Activated CD8-positive, alpha-beta T cell treated with anti-CD3 and anti-CD28 coated beads for 36 hours (primary cell): ENCODE measurements around the gene MATR3. TPM values are rescaled to one million over a fixed set of nuclear protein-coding genes. Genes with fewer than 3 reads are reported as not detected.
A peak's percentile ranks its signal among the peaks of the same experiment; 100 is the strongest.

Experiments used
- ATAC-seq: fragments of 200-7000 bp; cut with Tn5 transposase; one replicate; pipeline ENCODE4 v1.10.0; 2021; ENCODE audit warnings: mild to moderate bottlenecking, moderate library complexity
- CTCF ChIA-PET: fragments of 350-600 bp; sonication (Branson Sonifier 250); formaldehyde crosslinking; loops from one replicate; lab custom pipeline; 2021; ENCODE audit warnings: antibody characterized with exemption; lab: Charles Lee
- POLR2A ChIA-PET: fragments of 350-600 bp; sonication (Branson Sonifier 250); formaldehyde crosslinking; loops from one replicate; lab custom pipeline; 2021; ENCODE audit warnings: antibody characterized with exemption; lab: Charles Lee
- DNase-seq: peaks from one replicate; pipeline ENCODE4 v3.0.0-alpha.2; 2020
- H3K27ac Mint-ChIP-seq: one replicate; pipeline ENCODE4 v1.8.0; 2021; ENCODE audit warnings: mild to moderate bottlenecking, mixed read lengths
- H3K27me3 Mint-ChIP-seq: one replicate; pipeline ENCODE4 v1.8.0; 2021; ENCODE audit warnings: mixed read lengths
- H3K36me3 Mint-ChIP-seq: one replicate; pipeline ENCODE4 v1.8.0; 2021; ENCODE audit warnings: low read depth, mixed read lengths
- H3K4me1 Mint-ChIP-seq: one replicate; pipeline ENCODE4 v1.8.0; 2021; ENCODE audit warnings: low read depth, mixed read lengths
- H3K4me3 Mint-ChIP-seq: one replicate; pipeline ENCODE4 v1.8.0; 2021; ENCODE audit warnings: mild to moderate bottlenecking, moderate library complexity, mixed read lengths
- H3K9me3 Mint-ChIP-seq: one replicate; pipeline ENCODE4 v1.8.0; 2021; ENCODE audit warnings: mixed read lengths
- intact Hi-C: fragments of 100-400 bp; cut with micrococcal nuclease; formaldehyde crosslinking; loops from one replicate; pipeline ENCODE4 v1.10.0; 2022
- total RNA-seq, 2 experiments: library from RNA; stranded (reverse); gene quantifications; one replicate each; pipeline ENCODE4 v1.2.3, GENCODE V29; 2021
- TF ChIP-seq, protein P1 (sequence below): fragments of 200-600 bp; IDR thresholded peaks from one replicate; pipeline ENCODE4 v1.8.0; 2022; ENCODE audit warnings: antibody characterized with exemption, mild to moderate bottlenecking

The MATR3 gene
- total RNA-seq, 2 experiments from 2014 or later, result 181 to 209 TPM

DNA sequence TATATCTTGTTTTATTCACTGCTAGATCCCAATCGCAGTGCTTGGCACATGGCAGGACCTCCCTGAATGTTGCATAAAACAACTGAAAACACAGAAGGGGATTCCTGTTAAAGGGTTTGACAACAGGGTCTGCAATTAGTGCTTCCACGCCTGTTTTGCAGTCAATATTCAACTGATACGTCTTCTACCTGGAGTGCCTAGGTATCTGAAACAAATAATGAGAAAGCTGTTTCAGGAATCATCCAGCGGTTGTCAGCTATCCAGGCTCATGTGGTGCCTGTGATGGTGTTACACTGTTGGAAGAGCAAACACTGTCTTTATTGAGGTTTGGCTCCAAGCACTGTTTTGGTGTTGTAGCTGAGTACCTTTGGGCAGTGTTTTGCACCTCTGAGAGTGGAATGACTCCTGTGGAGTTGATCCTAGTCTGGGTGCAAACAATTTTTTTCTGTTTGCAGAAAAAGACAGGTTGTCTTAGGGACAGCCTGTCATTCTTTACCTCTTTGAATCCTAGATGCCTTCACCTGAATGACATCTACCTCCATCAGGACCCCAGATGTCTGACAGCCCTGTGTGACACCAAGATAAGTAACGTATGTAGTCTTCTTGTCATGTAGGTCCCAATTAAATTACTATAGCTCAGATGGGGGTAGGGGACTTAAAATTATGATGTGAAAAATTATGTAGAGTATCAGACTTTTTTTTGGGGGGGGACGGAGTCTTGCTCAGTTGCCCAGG lies 14.8 kb upstream of the MATR3 start:
- peak overlapping the region; percentile 97 for H3K4me3 Mint-ChIP-seq
- TF ChIP-seq, protein P1, sequence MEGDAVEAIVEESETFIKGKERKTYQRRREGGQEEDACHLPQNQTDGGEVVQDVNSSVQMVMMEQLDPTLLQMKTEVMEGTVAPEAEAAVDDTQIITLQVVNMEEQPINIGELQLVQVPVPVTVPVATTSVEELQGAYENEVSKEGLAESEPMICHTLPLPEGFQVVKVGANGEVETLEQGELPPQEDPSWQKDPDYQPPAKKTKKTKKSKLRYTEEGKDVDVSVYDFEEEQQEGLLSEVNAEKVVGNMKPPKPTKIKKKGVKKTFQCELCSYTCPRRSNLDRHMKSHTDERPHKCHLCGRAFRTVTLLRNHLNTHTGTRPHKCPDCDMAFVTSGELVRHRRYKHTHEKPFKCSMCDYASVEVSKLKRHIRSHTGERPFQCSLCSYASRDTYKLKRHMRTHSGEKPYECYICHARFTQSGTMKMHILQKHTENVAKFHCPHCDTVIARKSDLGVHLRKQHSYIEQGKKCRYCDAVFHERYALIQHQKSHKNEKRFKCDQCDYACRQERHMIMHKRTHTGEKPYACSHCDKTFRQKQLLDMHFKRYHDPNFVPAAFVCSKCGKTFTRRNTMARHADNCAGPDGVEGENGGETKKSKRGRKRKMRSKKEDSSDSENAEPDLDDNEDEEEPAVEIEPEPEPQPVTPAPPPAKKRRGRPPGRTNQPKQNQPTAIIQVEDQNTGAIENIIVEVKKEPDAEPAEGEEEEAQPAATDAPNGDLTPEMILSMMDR, result no peak
- peaks cover 84% of the 10 kb centered on the region for H3K36me3 Mint-ChIP-seq
- CTCF ChIA-PET, result interaction anchor here (0.6 kb wide), 1 partner anchor 764 kb away, joined by 3 read pairs; no protein-coding TSS in a partner anchor
- ATAC-seq (no peak), DNase-seq (no peak)
- H3K9me3 Mint-ChIP-seq, result no peaks in the 10 kb centered on the region
- intact Hi-C loops, result no loop called here
- peak overlapping the region; percentile 36 for H3K27ac Mint-ChIP-seq
- POLR2A ChIA-PET, result interaction anchor here (1.3 to 18.0 kb wide), 3 partner anchors 20 to 63 kb away, joined by 4 to 384 read pairs (median 5); partner anchors contain the start of genes MATR3 and PAIP2
- peaks cover 51% of the 10 kb centered on the region for H3K4me1 Mint-ChIP-seq
- H3K27me3 Mint-ChIP-seq, result no peaks in the 10 kb centered on the region

DNA sequence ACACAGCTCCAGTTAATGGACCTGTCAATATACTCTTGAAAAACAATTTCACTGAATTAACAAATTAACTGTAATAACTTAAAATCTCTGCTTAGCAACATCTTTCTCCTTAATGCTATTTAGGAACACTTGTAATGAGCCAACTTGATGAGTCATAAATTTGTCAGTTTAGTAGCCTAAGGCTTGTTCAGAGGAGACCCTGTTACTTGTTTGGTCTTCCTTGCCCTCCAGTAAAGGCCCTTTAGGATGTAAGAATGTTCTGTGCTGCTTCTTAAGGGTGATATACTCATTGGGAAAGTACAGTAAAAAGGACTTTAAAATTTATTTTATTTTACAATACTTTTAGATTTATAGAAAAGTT lies 11.4 kb upstream of the MATR3 start:
- H3K27me3 Mint-ChIP-seq, result no peaks in the 10 kb centered on the region
- H3K36me3 Mint-ChIP-seq, result peaks cover 76% of the 10 kb centered on the region
- H3K27ac Mint-ChIP-seq, result no peak overlapping the region
- H3K4me3 Mint-ChIP-seq, result no peak overlapping the region
- CTCF ChIA-PET, result no interaction called here
- ATAC-seq, result no peak
- TF ChIP-seq, protein P1, result no peak
- peaks cover 40% of the 10 kb centered on the region for H3K4me1 Mint-ChIP-seq
- intact Hi-C loops, result loop anchor here (10.0 kb wide), 1 partner anchor 313 kb away; no protein-coding TSS in a partner anchor
- DNase-seq, result no peak
- no peaks in the 10 kb centered on the region for H3K9me3 Mint-ChIP-seq
- POLR2A ChIA-PET, result interaction anchor here (18.0 kb wide), 1 partner anchor 16 kb away, joined by 384 read pairs; the partner anchor contains the start of gene MATR3

DNA sequence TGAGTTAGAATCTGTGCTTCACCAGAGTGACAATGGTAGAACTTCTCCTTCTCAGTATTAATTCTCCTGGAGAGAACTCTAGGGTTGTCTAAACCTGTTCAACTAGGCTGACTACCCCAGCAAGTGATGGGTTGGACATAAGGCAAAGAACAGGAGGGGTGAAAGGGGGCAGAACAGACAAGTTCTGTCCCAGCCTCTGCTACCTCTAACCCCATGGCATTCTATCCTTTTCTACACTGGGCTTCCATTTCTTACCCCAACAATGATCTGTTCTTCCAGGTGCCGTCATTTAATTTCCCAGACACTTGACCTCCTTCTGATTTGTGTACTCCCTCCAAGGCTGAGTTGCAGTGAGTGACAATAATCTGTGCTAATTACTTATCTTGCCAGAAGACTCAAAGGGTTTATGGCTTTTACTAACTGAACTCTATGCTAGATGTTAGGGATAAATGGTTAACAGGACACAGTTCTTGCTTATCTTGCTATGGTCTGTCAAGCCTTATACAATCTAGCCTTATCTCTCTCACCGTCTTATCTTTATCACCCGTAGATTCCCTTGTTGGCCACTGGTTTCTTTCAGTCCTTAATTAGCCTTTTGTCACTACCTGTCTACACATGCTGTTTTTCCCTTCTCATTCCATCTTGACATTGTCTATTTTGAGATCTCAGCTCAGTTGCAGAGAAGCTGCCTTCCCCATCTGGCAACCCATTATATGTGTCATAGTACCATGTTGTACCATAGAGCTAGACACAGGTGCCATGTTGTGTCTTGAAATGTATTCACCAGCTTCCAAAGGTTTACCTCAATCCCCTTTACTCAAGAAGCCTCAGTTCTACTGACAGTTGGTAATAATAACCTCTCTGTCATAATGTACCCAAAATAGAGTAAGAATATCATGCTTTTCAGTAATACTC lies 10.0 kb upstream of the MATR3 start:
- H3K36me3 Mint-ChIP-seq, result peaks cover 70% of the 10 kb centered on the region
- H3K27ac Mint-ChIP-seq, result peak overlapping the region; percentile 11
- intact Hi-C loops, result loop anchor here (10.0 kb wide), 1 partner anchor 311 kb away; no protein-coding TSS in a partner anchor
- ChIA-PET POLR2A (interaction anchor here (0.6 to 30.1 kb wide), 5 partner anchors 3 to 70 kb away, joined by 3 to 384 read pairs (median 4); partner anchors contain the start of gene MATR3), CTCF (interaction anchor here (1.1 kb wide), 1 partner anchor 14 kb away, joined by 3 read pairs; no protein-coding TSS in a partner anchor)
- no peaks in the 10 kb centered on the region for H3K27me3 Mint-ChIP-seq
- no peak overlapping the region for H3K4me3 Mint-ChIP-seq
- DNase-seq, result no peak
- no peak for ATAC-seq
- TF ChIP-seq, protein P1, result no peak
- H3K4me1 Mint-ChIP-seq, result peaks cover 33% of the 10 kb centered on the region
- H3K9me3 Mint-ChIP-seq, result no peaks in the 10 kb centered on the region

DNA sequence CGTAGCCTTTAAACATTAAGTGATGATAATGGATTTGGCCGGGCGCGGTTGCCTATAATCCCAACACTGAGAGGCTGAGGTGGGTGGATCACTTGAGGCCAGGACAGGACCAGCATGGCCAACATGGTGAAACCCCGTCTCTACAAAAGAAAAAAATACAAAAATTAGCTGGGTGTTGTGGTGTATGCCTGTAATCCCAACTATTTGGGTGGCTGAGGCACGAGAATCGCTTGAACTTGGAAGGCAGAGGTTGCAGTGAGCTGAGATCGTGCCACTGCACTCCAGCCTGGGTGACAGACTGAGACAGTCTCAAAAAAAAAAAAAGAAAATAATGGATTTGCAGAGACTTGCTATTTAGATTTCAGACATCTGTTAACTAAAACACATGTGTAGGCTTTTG lies 9.2 kb upstream of the MATR3 start:
- no peak for ATAC-seq
- TF ChIP-seq, protein P1, result no peak
- Mint-ChIP-seq H3K4me1 (peaks cover 27% of the 10 kb centered on the region), H3K27me3 (no peaks in the 10 kb centered on the region), H3K27ac (no peak overlapping the region), H3K36me3 (peaks cover 62% of the 10 kb centered on the region), H3K4me3 (no peak overlapping the region), H3K9me3 (no peaks in the 10 kb centered on the region)
- no peak for DNase-seq
- intact Hi-C loops, result loop anchor here (10.0 kb wide), 1 partner anchor 311 kb away; no protein-coding TSS in a partner anchor
- POLR2A ChIA-PET, result interaction anchor here (0.6 to 30.1 kb wide), 7 partner anchors 3 to 690 kb away, joined by 3 to 384 read pairs (median 3); partner anchors contain the start of gene MATR3
- CTCF ChIA-PET, result interaction anchor here (0.9 to 1.1 kb wide), 3 partner anchors 12 to 58 kb away, joined by 3 read pairs; no protein-coding TSS in a partner anchor
